Measurements from ENCODE around the gene KRT9.
"Not testable (repeated sequence)": the region's sequence is repeated elsewhere in the genome, so short reads cannot be mapped to it uniquely, and the experiment has no call there.

The KRT9 gene

GRCh38 chr17:41542786-41543185, 29.1 kb downstream of the KRT9 start:
- not testable (repeated sequence) for DNase-seq

- no peak for DNase-seq
Measured at GRCh38 chr17:41542357-41542756, 29.5 kb downstream of the KRT9 start.

GRCh38 chr17:41540921-41541625, 30.8 kb downstream of the KRT9 start:
- no peak for DNase-seq

GRCh38 chr17:41539979-41540701, 31.7 kb downstream of the KRT9 start:
- no peak for DNase-seq

- no peak for DNase-seq
Measured at GRCh38 chr17:41539071-41539492, 32.8 kb downstream of the KRT9 start.

GRCh38 chr17:41538565-41538991, 33.3 kb downstream of the KRT9 start:
- DNase-seq, result no peak

GRCh38 chr17:41537990-41538389, 33.9 kb downstream of the KRT9 start:
- no peak for DNase-seq

GRCh38 chr17:41537614-41537954, 34.3 kb downstream of the KRT9 start:
- DNase-seq, result no peak

GRCh38 chr17:41536741-41537613, 34.9 kb downstream of the KRT9 start:
- no peak for DNase-seq

GRCh38 chr17:41535764-41536481, 35.9 kb downstream of the KRT9 start:
- no peak for DNase-seq

GRCh38 chr17:41534899-41535546, 36.8 kb downstream of the KRT9 start:
- DNase-seq, result no peak

- DNase-seq, result no peak
Measured at GRCh38 chr17:41533613-41534012, 38.2 kb downstream of the KRT9 start.

- no peak for DNase-seq
Measured at GRCh38 chr17:41532947-41533570, 38.8 kb downstream of the KRT9 start.

GRCh38 chr17:41531993-41532392, 39.9 kb downstream of the KRT9 start:
- no peak for DNase-seq

GRCh38 chr17:41530062-41531048, 41.5 kb downstream of the KRT9 start:
- DNase-seq, result peak; percentile 83

- no peak for DNase-seq
Measured at GRCh38 chr17:41529491-41529915, 42.4 kb downstream of the KRT9 start.

- DNase-seq, result no peak
Measured at GRCh38 chr17:41528959-41529353, 42.9 kb downstream of the KRT9 start.

GRCh38 chr17:41527063-41528023, 44.5 kb downstream of the KRT9 start:
- no peak for DNase-seq

GRCh38 chr17:41524261-41524660, 47.6 kb downstream of the KRT9 start:
- DNase-seq, result no peak

Data from T1000 (cell line).